ENCODE measurements around the gene CELSR1. TPM values are rescaled to one million over a fixed set of nuclear protein-coding genes. Genes with fewer than 3 reads are reported as not detected.

CELSR1 gene
- total RNA-seq, 1 donor from 2014 or later, result 8.9 TPM

DNA sequence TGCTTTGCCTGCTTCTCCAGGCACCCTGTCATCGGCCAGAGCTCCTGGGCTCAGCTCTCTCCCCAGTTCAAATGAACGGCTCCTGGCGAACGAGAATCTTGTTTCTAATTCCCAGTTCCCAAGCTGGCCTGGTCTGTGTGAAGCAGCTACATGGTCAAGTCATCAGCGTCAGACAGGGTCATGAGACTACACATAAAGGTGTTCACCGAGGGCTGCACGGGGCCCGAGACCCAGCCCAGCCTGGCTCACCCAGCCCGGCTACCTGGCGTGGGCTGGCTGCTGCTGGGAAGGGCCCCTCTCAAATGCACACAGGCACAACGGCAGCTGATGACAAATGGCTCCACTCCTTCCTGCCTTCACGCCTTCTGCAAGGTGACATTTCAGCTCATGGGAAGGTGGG lies 14.6 kb upstream of the CELSR1 start:
- intact Hi-C loops (cut with micrococcal nuclease), result no loop called here
- Histone ChIP-seq H3K4me1 (peaks cover 28% of the 10 kb centered on the region), H3K27me3 (ENCODE audit: low read depth) (no peaks in the 10 kb centered on the region), H3K4me3 (no peak overlapping the region), H3K36me3 (peaks cover 16% of the 10 kb centered on the region), H3K27ac (replicated peaks) (no peak overlapping the region), H3K9me3 (replicated peaks) (peaks cover 12% of the 10 kb centered on the region)
- peak; percentile 2 for DNase-seq
- TF ChIP-seq, protein P1, sequence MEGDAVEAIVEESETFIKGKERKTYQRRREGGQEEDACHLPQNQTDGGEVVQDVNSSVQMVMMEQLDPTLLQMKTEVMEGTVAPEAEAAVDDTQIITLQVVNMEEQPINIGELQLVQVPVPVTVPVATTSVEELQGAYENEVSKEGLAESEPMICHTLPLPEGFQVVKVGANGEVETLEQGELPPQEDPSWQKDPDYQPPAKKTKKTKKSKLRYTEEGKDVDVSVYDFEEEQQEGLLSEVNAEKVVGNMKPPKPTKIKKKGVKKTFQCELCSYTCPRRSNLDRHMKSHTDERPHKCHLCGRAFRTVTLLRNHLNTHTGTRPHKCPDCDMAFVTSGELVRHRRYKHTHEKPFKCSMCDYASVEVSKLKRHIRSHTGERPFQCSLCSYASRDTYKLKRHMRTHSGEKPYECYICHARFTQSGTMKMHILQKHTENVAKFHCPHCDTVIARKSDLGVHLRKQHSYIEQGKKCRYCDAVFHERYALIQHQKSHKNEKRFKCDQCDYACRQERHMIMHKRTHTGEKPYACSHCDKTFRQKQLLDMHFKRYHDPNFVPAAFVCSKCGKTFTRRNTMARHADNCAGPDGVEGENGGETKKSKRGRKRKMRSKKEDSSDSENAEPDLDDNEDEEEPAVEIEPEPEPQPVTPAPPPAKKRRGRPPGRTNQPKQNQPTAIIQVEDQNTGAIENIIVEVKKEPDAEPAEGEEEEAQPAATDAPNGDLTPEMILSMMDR (IDR thresholded peaks at IDR 0.05; ENCODE audit: borderline replicate concordance), result no peak

DNA sequence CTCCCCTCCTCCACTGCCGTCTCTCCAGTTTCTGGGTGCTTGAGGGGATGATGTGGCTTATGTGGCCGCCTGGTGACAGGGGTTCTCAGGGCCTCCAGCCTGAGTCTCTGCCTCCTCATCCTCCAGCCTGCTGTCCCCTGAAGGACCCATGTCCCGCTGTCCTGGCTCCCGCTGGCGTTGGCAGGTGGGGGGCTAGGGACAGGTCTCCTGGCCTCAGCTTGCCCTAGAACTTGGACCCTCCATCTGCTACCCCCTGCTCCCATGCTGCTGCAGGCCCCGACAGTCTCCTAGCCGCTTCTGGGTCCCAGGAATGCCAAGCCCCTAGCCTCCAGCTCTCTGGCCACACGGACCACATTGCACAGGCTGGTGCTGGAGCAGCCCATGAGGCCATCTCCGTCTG lies 13.9 kb upstream of the CELSR1 start:
- H3K4me1 ChIP-seq, result peaks cover 32% of the 10 kb centered on the region
- H3K27me3 ChIP-seq (ENCODE audit: low read depth), result no peaks in the 10 kb centered on the region
- no peak overlapping the region for H3K4me3 ChIP-seq
- peaks cover 12% of the 10 kb centered on the region for H3K9me3 ChIP-seq (replicated peaks)
- H3K27ac ChIP-seq (replicated peaks), result peak overlapping the region; percentile 97
- DNase-seq, result peak; percentile 10
- TF ChIP-seq, protein P1 (IDR thresholded peaks at IDR 0.05; ENCODE audit: borderline replicate concordance), result no peak
- intact Hi-C loops (cut with micrococcal nuclease), result no loop called here
- H3K36me3 ChIP-seq, result peaks cover 16% of the 10 kb centered on the region

DNA sequence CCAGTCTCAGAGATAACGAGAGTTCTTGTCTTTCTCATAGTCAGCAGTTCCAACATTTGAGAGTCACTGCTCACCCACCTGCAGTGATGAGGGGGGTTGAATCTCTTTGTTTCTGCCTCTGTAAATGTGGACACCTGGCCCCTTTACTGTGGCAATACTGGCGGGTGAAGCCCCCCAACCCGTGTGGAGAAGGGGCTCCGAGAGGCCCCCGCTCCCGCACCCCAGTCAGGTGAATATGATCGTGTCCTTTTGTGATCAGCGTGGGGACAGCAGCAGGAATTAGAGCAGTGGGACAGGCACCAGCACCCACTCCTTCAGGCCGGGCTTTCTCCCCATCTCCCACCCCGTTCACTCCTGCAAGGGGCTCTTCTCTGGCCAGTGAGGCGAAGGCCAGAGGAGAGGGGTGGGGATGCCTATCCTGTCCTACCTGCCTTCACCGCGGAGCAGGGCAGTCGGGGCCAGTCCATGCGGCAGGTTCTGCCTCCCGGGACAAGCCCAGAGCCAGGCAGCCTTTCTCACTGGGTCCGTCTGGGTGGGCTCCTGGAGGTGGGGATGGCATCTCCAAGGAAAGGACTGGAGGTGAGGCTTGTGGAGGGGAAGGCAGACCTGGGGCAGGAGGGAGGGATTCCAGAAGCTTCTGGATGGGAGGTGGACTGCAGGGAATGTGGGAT lies 12.7 kb upstream of the CELSR1 start:
- H3K27ac ChIP-seq (replicated peaks), result peak overlapping the region; percentile 97
- intact Hi-C loops (cut with micrococcal nuclease), result loop anchor here (10.0 kb wide), 1 partner anchor 185 kb away; no protein-coding TSS in a partner anchor
- peak; percentile 13 for DNase-seq
- H3K4me1 ChIP-seq, result peaks cover 44% of the 10 kb centered on the region
- TF ChIP-seq, protein P1 (IDR thresholded peaks at IDR 0.05; ENCODE audit: borderline replicate concordance), result no peak
- peaks cover 16% of the 10 kb centered on the region for H3K36me3 ChIP-seq
- peak overlapping the region; percentile 63 for H3K4me3 ChIP-seq
- peaks cover 12% of the 10 kb centered on the region for H3K9me3 ChIP-seq (replicated peaks)
- H3K27me3 ChIP-seq (ENCODE audit: low read depth), result no peaks in the 10 kb centered on the region

DNA sequence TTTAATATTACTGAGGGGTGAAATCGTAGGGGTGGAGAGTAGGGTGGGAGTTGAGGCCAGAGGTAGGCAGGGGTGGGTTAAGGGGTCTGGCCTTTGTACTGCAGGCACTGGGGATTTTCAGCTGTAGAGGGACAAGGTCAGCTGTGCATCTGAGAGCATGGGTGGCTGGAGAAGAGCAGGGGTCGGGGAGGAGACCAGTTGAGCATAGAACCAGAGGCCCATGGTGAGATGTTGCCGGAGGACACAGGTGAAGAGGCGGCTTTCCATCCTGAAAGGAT lies 12.1 kb upstream of the CELSR1 start:
- DNase-seq, result peak; percentile 6

DNA sequence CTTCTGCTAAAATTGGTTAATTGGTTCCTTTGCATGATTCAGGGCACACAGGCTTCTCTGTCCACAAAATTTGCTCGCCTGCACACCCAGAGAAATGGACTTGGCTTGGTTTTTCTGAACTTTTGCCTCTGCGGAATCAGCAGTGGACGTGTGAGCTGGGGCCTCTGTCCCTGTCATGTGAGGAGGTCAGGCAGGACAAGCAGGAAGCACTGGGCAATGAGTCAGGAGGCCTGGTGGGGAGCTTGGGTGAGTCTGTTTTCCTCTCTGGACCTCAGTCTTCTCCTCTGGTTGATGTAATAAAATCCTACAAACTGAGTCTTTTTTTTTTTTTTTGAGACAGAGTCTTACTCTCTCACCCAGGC lies 10.4 kb upstream of the CELSR1 start:
- Histone ChIP-seq H3K9me3 (replicated peaks) (peaks cover 8% of the 10 kb centered on the region), H3K27me3 (ENCODE audit: low read depth) (no peaks in the 10 kb centered on the region), H3K27ac (replicated peaks) (peak overlapping the region; percentile 97), H3K4me3 (peak overlapping the region; percentile 63), H3K4me1 (peaks cover 38% of the 10 kb centered on the region), H3K36me3 (peaks cover 10% of the 10 kb centered on the region)
- intact Hi-C loops (cut with micrococcal nuclease), result loop anchor here (10.0 kb wide), 1 partner anchor 183 kb away; no protein-coding TSS in a partner anchor
- DNase-seq, result peak; percentile 79
- TF ChIP-seq, protein P1 (IDR thresholded peaks at IDR 0.05; ENCODE audit: borderline replicate concordance), result no peak

More for the DNA sequence above, 12.1 kb upstream of the CELSR1 start:
- H3K9me3 ChIP-seq (replicated peaks), result peaks cover 12% of the 10 kb centered on the region
- H3K4me3 ChIP-seq, result peak overlapping the region; percentile 63
- intact Hi-C loops (cut with micrococcal nuclease), result loop anchor here (10.0 kb wide), 1 partner anchor 185 kb away; no protein-coding TSS in a partner anchor
- peak overlapping the region; percentile 97 for H3K27ac ChIP-seq (replicated peaks)
- H3K27me3 ChIP-seq (ENCODE audit: low read depth), result no peaks in the 10 kb centered on the region
- H3K36me3 ChIP-seq, result peaks cover 16% of the 10 kb centered on the region
- TF ChIP-seq, protein P1 (IDR thresholded peaks at IDR 0.05; ENCODE audit: borderline replicate concordance), result no peak
- H3K4me1 ChIP-seq, result peaks cover 40% of the 10 kb centered on the region
